ENCODE data around the gene FABP3.

FABP3 gene

DNA sequence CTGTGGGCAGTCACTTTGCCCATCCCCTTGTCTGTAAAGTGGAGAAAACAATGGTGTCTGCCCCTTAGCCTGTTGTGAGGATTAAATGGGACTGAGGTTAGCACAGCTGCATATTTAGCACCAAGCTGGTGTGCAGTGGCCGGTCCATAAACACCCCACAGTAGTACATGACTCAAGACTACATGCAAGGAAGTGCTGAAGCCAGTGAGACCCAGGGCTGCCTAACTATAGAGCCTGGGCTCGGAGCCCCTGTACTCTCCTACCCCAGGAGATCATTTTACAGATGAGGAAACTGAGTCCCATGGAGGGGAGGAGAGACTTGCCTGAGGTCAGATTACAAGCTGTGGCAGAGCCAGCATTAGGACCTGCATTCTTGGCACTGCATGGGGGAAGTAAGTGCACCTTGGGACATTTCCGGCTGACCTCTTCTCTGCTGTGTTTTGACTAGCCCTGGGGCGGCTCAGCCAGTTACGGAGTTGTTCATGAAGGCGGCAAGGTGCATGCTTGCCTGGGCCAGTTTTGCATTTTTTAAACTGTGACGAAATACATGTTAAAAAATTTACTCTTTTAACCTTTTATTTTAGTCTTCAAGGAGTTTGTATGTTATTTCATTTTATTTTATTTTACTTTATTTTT lies 43.3 kb upstream of the FABP3 start:
- DNase-seq (ENCODE audit: low read depth), result no peak
- TF ChIP-seq, protein P1, sequence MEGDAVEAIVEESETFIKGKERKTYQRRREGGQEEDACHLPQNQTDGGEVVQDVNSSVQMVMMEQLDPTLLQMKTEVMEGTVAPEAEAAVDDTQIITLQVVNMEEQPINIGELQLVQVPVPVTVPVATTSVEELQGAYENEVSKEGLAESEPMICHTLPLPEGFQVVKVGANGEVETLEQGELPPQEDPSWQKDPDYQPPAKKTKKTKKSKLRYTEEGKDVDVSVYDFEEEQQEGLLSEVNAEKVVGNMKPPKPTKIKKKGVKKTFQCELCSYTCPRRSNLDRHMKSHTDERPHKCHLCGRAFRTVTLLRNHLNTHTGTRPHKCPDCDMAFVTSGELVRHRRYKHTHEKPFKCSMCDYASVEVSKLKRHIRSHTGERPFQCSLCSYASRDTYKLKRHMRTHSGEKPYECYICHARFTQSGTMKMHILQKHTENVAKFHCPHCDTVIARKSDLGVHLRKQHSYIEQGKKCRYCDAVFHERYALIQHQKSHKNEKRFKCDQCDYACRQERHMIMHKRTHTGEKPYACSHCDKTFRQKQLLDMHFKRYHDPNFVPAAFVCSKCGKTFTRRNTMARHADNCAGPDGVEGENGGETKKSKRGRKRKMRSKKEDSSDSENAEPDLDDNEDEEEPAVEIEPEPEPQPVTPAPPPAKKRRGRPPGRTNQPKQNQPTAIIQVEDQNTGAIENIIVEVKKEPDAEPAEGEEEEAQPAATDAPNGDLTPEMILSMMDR (IDR thresholded peaks at IDR 0.05; ENCODE audit: control insufficient read depth, insufficient read depth, low read depth, low read length, missing control alignments), result no peak
- no peak overlapping the region for H3K4me3 ChIP-seq (ENCODE audit: control insufficient read depth, low read depth, low read length)

DNA sequence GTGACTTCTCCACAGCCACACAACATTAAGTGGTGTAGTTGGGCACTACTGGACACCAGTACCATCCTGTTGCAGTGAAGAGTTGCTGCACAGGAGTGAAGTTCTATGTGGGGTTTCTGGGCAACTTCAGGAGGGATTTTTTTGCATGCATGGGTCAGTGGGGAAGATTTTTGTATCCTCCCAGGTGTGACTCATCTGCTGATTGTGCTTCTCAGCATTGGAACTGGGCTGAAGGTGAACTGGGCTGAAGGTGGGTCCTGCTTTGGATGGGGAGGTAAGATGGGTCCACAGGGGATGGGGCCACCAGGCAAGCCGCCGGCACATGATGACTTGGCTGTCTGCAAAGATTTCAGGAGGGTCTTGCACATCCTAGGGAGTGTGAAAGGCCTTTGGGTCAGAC lies 42.8 kb upstream of the FABP3 start:
- DNase-seq (ENCODE audit: low read depth), result no peak
- no peak overlapping the region for H3K4me3 ChIP-seq (ENCODE audit: control insufficient read depth, low read depth, low read length)
- TF ChIP-seq, protein P1 (IDR thresholded peaks at IDR 0.05; ENCODE audit: control insufficient read depth, insufficient read depth, low read depth, low read length, missing control alignments), result no peak

DNA sequence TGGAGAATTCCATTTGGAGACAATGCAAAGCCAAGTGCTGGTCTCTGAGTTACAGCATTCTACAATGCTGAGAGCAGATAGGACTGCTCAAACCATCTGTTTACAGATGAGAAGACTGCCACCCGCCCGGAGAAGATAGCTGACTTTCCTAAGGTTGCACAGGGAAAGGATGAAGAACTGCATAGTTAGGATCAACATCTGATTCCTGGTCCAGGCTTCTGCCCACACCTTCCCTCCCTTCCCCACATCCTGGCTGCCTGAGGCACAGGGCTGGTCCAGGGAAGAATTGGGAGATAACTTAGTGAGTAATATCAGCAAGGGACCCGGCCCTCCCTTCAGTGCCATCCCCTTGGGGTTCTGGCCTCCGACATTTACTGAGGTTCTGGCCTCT lies 42.1 kb upstream of the FABP3 start:
- DNase-seq (ENCODE audit: low read depth), result no peak
- TF ChIP-seq, protein P1 (IDR thresholded peaks at IDR 0.05; ENCODE audit: control insufficient read depth, insufficient read depth, low read depth, low read length, missing control alignments), result no peak
- H3K4me3 ChIP-seq (ENCODE audit: control insufficient read depth, low read depth, low read length), result no peak overlapping the region

DNA sequence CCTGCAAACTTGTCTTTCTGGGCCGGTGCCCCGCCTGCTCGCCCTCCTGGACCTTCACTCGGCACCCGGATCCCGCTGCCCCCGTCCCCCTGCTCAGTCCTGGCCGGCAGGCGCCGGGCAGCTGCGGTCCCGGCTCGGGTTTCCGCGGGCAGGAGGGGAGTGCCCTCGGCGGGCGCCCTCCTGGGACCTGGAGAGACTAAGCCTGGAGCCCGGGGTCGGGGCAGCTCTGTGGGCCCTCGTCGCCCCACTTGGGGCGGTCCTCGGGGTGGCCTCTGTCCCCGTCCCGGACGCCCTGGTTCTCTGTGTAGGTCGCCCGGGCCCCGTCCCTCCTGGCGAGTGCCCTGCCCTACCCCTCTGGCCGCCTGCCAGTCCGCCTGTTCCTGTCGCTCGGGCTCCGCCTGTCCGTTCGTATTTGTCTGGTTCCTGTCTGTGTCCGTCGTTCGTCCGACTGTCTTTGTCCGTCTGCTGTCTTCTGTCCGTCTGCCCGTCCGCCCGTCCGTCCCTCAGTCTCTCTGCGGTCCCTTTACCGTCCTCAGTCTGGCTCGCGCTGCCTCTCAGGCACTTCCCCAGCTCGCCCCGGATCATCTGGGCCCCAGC lies 40.6 kb upstream of the FABP3 start:
- peak overlapping the region; percentile 78 for H3K4me3 ChIP-seq (ENCODE audit: control insufficient read depth, low read depth, low read length)
- TF ChIP-seq, protein P1 (IDR thresholded peaks at IDR 0.05; ENCODE audit: control insufficient read depth, insufficient read depth, low read depth, low read length, missing control alignments), result no peak
- DNase-seq (ENCODE audit: low read depth), result no peak

DNA sequence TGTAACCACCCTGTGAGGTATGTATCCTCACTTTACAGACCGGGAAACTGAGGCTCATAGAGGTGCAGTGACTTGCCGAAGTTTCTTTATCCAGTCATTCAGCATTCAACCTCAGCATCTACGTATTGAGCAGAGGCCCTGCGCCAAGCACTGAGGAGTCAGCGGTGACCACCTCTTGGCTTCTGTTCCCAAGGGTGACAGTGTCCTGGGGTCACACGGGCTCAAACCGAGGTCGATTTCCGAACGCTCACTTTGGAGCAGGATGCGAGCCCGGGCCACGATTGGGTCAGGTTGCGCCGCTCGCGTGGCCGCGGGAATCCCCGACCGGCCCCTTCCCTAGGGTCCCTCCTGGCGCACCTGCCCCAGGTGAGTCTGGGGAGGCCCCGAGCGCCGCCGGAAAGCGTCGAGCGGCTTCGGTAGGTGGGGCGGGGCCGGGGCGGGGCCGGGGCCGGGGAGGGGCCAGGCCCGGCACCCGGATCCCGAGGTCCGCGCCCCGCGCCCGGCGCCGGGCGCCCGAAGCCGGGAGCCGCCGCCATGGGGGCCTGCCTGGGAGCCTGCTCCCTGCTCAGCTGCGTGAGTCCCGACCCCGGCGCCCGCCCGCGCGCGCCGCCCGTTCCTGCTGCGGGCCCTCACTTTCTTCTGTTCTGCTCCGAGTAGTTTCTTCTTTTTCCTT lies 40.0 kb upstream of the FABP3 start, which contains the start of gene SERINC2:
TSS of gene SERINC2 (plus strand) at position 482 of the 673 bp plus-strand sequence. CDS start at position 535, 53 bp downstream.
- TF ChIP-seq, protein P1 (IDR thresholded peaks at IDR 0.05; ENCODE audit: control insufficient read depth, insufficient read depth, low read depth, low read length, missing control alignments), result no peak
- no peak for DNase-seq (ENCODE audit: low read depth)
- peak within 1 kb of the TSS; percentile 78 for H3K4me3 ChIP-seq (ENCODE audit: control insufficient read depth, low read depth, low read length)

DNA sequence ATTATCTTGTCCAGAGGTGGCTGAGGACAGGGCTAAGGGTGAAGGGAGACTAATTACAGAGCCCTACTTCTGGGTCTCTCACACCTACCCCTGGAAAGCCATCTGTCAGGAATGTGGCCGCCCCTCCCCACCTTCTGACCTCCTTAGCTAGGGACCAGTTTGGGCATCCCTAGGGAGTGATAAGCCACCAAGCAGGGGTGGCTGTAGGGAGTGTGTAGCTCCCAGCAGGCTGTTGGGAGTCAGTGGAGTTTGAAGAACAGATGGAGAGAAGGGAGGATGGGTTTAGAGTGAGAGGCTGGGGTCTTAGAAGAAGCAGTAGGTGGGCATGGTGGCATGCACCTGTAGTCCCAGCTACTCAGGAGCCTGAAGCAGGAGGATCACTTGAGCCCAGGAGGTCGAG lies 39.3 kb upstream of the FABP3 start:
- no peak for DNase-seq (ENCODE audit: low read depth)
- no peak overlapping the region for H3K4me3 ChIP-seq (ENCODE audit: control insufficient read depth, low read depth, low read length)
- TF ChIP-seq, protein P1 (IDR thresholded peaks at IDR 0.05; ENCODE audit: control insufficient read depth, insufficient read depth, low read depth, low read length, missing control alignments), result no peak

Data from AG09309 (cell line).